Right ventricle myocardium superior (tissue), 1 donor: ENCODE data around the gene GMDS. TPM values are rescaled to one million over a fixed set of nuclear protein-coding genes. Genes with fewer than 3 reads are reported as not detected.
A peak's percentile ranks its signal among the peaks of the same experiment; 100 is the strongest.

ENCODE experiments used
- ATAC-seq: fragments of 200-7000 bp; cut with Tn5 transposase; one replicate; pipeline ENCODE4 v1.9.1; 2020; ENCODE audit warnings: mild to moderate bottlenecking; ENCODE audit not compliant: poor library complexity
- DNase-seq: peaks from one replicate; pipeline ENCODE4 v3.0.0-alpha.2; 2020
- intact Hi-C: fragments of 100-400 bp; cut with DNase I; formaldehyde crosslinking; loops from one replicate; pipeline ENCODE4 v1.11.2; 2022
- total RNA-seq: library from RNA; stranded (reverse); fragmentation: NEBNext Ultra II Directional; extraction: Animal tissue kit (Norgen Biotek cat#: 25700); gene quantifications from one replicate; pipeline ENCODE4 v1.2.1, GENCODE V29; 2021
- donor health status: DM: no; HTN: yes; CAD: no; lungs with severe emphysema.

The GMDS gene
- total RNA-seq, 1 donor from 2014 or later, result 4.9 TPM

DNA sequence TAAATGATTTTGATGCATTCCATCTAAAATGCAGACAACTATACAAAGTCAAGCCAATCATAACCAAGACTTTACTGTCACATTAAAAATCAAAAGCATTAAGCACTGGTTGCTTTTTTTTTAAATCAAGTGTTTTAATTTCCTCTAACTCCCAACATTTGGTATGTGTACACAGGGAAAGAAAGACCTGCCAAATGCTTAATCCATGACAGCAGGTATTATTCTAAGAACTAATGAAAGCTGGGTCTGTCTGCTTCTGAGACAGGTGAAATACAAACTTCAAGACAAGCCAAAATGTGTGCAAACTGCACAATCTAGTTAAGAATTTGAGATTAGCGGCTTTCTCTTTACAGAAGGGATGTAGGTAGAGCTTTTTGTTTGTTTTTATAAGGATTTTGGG is 126.1 kb downstream of the GMDS start:
- intact Hi-C loops, result no loop called here
- no peak for ATAC-seq
- no peak for DNase-seq

DNA sequence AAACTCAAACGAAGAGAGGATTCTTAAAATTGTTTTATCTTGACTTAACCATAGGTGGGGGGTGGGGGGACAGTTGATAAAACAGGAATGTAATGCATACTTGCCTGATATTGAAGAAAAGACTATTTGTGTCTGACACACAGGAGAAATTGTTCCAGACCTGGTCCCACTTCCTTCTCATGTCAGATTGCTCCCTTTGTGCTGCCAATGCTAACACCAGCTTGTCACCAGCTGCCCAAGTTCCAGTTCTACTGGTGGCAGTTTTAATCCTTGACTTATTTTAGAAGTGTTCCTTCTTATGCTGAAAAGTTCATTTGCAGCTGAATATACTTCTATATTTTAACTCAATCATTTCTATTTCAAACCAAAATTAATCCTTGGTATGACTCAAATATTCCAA is 127.3 kb downstream of the GMDS start:
- no peak for ATAC-seq
- no peak for DNase-seq
- intact Hi-C loops, result no loop called here

DNA sequence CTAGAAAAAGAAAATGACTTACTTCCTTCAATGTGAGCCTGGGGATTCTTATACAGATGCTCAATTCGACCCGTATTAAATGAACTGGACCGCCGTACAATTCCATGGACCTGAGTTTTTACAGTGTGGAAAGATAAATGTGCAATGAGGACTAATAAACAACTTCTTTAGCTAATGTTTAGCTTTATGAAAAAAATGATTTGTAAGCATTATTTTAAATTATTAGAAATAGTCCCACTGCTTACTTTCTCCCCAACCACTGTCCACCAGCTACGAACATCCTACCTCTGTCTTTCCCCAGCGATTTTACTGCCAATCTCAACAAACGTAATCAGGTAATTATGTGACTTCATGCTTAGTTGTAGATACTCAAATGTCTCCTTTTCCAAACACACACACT is 128.0 kb downstream of the GMDS start:
- DNase-seq, result no peak
- ATAC-seq, result no peak
- intact Hi-C loops, result no loop called here

DNA sequence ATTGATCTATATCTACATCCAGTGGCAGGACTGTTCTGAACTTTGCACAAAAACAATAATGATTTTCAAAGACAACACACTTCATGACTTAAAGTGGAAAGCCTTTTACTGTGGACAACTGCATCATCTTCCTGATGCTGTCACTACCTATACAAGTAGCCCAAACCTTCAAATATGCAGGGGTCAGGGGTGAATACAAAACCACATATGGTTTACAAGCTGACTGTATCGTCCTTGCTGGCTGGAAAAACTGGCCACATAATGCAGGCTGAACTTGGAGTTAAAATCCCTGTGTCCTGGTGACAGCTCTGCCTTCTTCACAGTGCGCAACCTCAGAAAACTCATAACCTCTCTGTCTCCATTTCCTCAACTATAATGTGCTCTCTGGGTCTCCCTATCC is 128.9 kb downstream of the GMDS start:
- intact Hi-C loops, result no loop called here
- ATAC-seq (no peak), DNase-seq (no peak)

DNA sequence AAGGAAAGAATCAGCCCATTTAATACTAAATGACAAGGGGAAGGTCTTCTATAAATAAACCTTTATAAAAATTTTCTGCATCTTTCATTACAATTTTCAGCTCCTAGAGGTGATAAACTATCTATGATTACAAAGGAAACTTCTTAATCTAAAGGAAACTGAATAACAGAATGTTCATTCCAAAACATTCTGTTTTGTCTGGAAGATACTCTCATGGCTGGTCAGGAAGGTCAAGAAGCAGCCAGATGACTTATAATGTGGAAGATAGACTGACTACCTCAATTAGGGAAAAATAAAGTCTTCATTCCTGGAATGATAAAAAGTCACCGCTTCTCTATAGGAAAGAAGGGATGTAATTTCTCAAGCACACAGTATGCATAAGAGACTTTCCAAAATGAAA is 131.3 kb downstream of the GMDS start:
- ATAC-seq (no peak), DNase-seq (no peak)
- intact Hi-C loops, result no loop called here

DNA sequence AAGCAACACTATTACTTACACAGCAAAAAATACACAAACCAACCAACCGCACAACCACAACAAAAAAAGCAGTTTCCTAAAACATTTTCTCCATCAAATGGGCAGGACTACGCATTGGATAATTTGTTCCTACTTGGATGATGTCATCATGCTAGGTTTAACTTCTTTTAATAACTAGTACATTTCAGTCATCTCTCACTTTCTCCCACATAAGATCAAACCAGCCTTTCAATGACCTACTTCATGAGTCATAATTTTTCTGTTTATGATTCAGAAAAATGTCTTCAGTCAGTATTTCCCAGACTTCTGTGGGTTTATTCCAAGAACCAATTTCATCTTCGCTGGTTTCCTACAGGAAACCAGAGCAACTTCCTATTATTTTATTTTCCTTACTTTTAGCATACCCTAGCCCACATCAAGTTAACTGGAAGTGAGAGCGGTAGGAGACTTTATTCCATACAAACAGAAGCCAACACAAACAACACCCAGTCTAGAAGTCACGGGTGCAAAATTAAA is 134.2 kb downstream of the GMDS start:
- DNase-seq, result no peak
- intact Hi-C loops, result no loop called here
- no peak for ATAC-seq

DNA sequence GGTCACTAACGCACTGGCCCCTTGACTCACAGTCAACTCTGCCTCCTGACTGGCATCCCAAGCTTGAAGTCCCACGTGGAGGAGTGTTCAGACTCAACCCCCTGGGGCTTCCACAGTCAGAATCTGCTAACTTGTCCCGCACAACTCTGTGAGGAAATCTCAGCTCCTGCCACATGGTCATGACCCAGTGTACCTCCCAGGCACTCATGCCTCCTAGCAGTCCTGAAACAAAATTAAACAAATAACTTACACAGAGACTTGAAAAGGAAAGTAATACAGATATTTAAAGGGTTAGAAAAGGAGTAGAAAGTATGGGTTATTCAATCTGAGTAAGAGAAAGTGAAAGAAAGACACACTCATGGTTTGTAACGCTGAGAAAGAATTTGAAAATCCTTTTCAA is 134.9 kb downstream of the GMDS start:
- no peak for DNase-seq
- intact Hi-C loops, result no loop called here
- no peak for ATAC-seq

DNA sequence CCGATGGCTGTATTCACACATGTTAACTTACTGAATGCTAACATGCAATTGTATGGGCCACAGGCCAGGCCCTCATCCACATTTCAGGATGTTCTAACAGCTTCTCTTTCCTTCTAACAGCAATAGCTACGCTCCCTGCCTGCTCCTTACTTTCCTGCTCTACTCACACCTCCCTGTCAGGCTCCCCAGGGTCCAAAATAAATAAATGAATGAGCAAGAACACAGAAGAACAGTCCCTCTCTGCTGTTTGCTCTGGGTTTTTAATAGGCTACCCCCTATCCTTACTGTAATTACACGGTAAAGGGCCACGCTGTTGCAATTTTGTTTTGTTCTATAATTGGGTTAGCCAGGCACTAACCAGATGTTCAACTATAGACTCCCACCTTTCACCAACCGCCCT is 135.6 kb downstream of the GMDS start:
- ATAC-seq, result no peak
- no peak for DNase-seq
- intact Hi-C loops, result no loop called here

DNA sequence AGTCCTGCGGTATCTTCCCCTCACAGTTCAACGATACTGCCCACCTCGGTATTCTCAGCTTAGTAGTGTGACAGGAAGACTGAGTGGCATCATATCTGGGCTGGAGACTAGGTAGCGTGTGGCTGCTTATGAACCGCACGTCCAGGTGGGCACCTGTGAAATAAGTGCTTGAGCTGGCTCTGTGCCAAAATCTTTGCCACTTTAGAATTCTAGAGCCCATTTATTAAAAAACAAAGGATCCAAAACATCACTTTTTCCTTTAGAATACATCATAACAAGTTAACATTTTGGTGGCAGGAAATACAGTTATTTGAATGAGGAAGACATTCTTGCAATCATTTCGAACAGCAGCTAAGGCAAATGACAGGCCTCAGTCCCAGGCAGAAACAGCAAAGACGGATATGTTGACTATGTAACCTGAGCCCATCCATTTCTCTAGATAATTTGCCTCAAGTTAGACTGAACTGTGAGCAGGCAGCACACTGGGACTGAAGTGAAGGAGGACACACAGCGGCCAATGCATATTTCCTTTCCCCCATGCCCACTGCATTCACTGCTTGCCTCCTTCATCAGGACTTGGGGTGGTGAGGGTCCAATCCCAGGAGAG is 136.6 kb downstream of the GMDS start:
- ATAC-seq (no peak), DNase-seq (no peak)
- intact Hi-C loops, result no loop called here

DNA sequence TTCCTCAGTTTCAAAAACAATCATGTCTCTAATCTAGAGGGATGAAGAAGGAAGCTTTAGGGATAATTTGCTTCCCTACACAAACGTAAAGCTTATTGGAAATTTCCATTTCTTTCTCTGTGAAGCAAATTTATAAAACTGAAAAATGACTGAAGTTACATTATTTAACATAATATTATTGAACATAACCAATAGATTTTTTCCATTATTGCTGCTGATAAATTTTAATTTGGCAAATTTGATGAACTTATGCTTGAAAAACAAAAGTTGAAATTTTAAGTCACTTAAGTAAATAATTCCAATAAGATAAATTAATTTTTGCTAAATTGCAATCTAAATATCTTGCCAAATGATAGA is 140.9 kb downstream of the GMDS start:
- DNase-seq (no peak), ATAC-seq (no peak)
- intact Hi-C loops, result loop anchor here (2.0 kb wide), 1 partner anchor 500 kb away; no protein-coding TSS in a partner anchor

DNA sequence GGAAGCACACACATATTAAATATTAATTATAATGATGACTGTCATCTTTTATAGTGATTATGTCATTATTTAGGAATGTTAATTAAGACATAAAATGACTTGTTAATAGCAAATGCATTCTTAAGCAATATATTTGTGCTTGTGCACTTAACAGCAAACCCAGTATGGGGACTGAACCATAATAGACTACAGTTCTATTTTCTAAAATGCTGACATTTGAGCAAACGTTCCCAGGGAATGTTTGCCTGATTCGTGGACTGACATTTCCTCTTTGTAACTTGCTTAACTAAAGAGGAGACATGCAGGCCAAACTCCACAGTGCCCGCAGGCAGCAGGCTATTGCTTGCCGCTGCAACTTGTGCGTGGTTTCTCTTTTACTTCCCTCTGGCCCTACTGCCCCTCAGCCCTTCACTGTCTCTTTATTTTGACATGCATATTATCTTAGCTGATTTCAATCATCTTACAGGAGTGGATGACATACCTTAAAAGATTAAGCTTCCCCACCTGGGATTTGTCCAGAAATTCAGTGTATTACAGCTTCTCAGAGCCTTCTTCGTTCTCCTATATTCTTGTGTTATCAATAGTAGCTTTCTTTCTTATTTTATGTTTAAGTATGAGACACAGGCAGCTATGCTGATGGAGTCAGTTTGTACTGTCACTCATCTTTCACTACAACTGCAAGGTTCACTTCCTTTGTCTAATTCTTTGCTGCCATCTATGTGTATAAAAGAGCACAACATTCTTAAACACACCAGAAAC is 141.5 kb downstream of the GMDS start:
- DNase-seq, result no peak
- peak; percentile 76 for ATAC-seq
- intact Hi-C loops, result loop anchor here (2.0 kb wide), 1 partner anchor 499 kb away; no protein-coding TSS in a partner anchor

DNA sequence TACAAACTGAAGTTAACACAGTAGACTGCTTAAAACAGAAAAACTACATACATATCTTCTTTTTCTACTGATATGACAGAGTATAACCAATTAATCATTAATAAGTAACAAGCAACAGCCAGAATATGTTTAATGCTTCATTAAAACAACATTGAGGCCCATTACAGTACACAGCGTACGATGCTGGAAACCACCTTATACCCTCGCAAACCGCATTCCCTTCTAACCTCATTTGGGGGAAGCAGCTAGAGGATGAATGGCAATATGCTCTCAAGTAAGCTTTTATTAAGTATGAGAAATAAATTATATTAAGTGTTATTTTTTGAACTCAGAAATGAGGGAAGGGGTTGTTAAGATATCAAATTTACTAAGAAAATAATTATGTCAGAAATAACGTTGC is 142.4 kb downstream of the GMDS start:
- DNase-seq (no peak), ATAC-seq (no peak)
- intact Hi-C loops, result no loop called here

DNA sequence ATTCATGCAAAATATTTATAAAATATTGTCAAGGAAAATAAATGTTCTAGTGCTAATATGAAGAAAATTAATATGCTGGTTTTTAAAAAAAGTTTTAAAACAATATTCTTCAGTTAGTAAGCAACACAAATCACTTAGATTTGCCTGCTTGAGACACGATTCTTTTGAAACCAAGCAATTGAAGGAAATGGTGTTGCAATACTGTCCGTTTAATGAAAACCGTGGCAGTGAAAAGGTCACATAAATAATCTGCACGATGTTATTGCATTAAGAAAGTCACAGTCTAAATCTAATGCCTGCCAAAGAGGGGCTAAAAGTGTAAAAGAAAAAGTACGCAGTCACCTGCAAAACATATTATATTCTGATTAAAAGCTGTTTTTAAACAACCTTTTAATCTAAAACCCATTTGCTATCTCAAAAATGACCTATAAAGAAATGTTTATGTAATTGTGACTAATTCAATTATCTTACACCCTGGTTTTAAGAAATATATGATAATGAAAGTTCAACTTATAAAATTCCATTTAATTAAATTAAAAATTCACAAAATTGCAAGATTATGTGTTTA is 143.0 kb downstream of the GMDS start:
- intact Hi-C loops, result no loop called here
- ATAC-seq, result no peak
- DNase-seq, result no peak

DNA sequence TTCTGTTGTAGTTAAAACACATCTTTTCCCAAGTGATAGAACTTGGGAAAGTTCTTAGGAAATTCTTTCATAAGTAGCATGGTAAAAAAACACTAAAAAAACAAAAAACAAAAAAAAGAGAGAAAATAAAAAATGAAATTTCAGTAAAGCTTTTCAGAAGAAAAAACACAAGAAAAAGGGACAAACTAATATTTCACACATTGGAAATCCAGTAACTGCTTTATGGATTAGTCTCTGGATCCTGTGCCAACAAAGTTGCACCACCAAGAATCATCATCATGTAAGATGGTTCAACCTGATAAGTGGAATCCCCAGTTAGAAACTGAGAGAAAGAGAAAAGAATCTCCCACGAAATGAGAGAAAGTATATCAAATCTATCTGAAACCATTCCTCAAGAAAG is 144.2 kb downstream of the GMDS start:
- intact Hi-C loops, result no loop called here
- no peak for DNase-seq
- ATAC-seq, result no peak

DNA sequence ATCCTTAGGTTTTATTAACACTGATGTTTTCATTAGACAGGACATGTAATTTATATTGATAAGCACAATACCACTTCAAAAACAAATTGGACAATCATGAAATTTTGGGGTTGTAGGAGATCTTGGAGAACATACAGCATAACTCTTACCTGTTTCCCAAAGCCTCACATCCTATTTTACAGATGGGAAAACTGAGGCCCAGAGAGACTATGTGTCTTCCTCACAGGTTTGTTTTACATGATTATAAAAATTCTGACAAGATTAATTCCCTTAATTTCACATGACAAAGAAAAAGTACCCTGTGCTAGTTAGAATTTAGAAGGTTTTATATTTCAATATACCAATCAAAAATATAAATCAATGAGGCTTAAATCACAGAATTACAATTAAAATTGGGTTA is 145.5 kb downstream of the GMDS start:
- ATAC-seq (no peak), DNase-seq (no peak)
- intact Hi-C loops, result no loop called here

DNA sequence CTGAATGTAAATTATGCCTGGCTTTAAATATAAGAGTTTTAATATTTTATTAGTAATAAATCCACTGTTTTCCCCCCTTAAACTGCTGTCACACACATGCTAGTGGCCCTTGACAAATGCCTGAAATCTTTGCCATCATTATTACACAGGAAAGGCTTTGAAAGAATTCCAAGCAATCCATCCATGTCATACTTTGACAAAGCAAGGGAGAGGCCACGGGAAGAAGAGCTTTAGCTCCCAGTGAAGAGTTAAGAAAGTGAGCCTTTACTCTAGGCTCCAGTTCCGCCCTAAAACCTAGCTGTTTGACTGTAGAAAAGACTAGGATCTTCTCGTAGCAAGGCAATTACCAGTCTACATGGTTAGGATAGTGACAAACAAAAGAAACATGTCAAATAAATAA is 147.9 kb downstream of the GMDS start:
- ATAC-seq (no peak), DNase-seq (no peak)
- intact Hi-C loops, result no loop called here

DNA sequence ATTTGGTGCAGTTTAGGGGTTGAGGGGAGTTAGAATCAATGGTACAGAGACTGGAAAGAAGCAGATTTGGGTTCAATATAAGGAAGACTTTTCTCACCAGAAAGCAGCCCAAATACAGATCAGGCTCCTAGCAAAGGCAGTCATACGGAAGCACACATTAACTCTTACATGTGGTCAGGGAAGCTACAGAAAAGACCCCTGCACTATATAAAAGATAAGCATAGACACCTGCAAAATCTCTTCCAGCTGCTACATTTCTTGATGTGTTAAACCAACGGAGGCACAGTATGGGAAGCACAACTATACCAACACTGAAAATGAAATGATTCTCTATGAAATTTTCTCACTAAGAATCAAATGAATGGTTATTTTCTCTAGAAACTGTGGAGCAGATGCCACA is 150.8 kb downstream of the GMDS start:
- intact Hi-C loops, result no loop called here
- no peak for ATAC-seq

DNA sequence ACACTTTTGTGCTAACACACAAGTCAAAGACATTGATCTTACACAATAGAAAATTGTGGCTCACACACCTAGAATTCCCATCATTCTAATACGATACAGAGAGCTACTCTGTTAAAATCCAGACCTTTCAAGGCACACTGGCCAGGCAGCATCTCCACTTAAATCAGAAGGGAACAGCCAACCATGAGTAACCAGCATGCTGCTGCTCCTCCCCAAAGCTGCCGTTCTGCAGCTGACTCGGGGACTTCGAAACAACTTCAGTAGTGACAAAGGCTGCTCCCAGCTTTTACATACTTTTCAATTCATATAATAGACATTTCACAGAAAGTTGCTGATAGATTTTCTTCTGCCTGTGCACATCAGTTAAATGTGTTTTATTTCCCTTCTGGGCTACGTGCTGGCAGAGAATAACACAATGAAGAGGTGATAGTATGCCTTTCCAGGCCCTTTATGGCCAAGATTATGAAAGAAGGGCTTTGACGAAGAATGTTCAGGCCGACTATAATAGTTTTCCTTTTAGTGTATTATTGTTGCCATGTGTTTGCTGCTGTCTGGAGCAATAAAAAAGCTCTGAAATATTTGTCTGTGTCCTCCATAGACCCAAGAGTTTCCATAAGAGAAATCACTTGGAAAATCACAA is 159.0 kb downstream of the GMDS start:
- DNase-seq (no peak), ATAC-seq (no peak)
- intact Hi-C loops, result no loop called here

More for the DNA sequence above, 150.8 kb downstream of the GMDS start:
- no peak for DNase-seq

DNA sequence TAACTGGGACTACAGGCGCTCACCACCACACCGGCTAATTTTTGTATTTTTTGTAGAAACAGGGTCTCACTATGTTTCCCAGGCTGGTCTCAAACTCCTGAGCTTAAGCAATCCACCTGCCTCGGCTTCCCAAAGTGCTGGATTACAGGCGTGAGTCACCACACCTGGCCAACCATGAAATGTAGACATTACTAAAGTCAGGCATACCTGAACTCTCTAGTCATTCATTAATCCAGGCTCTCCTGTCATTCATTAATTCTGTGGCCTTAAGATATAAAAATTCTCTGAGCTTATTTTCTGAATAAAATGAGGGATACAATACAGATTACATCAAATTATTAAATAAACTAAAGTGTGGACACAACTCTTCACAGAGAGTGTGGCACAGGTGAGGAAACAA is 159.7 kb downstream of the GMDS start:
- DNase-seq (no peak), ATAC-seq (no peak)
- intact Hi-C loops, result no loop called here
